Liver (tissue), 9 donors: ENCODE data around the gene BIRC3. TPM values are rescaled to one million over a fixed set of nuclear protein-coding genes. Genes with fewer than 3 reads are reported as not detected.
A peak's percentile ranks its signal among the peaks of the same experiment; 100 is the strongest.

ENCODE experiments used
- DNase-seq: peaks from one replicate; pipeline ENCODE4 v3.0.0-alpha.2; 2017; ENCODE audit warnings: low spot score
- H3K27ac ChIP-seq, 2 donors: one replicate each; pipeline ENCODE4 v1.7.0; 2013; ENCODE audit warnings: inconsistent platforms in 2 of 2, low read length in 2 of 2, control low read depth in 1 of 2, low read depth in 1 of 2, mild to moderate bottlenecking in 1 of 2
- H3K27me3 ChIP-seq, 4 donors: one replicate each; pipeline versions ENCODE4 v1.6.1 to v1.7.0; 2013; ENCODE audit warnings: low read length in 3 of 4, inconsistent platforms in 1 of 4, mild to moderate bottlenecking in 1 of 4, moderate library complexity in 1 of 4; ENCODE audit not compliant: control insufficient read depth in 4 of 4, insufficient read depth in 4 of 4
- H3K36me3 ChIP-seq, 4 donors: one replicate each; pipeline versions ENCODE4 v1.6.1 to v1.7.0; 2013; ENCODE audit warnings: low read length in 3 of 4, mild to moderate bottlenecking in 3 of 4, low read depth in 1 of 4, moderate library complexity in 1 of 4; ENCODE audit not compliant: control insufficient read depth in 4 of 4, insufficient read depth in 3 of 4
- H3K4me1 ChIP-seq, 4 donors: one replicate each; pipeline versions ENCODE4 v1.6.1 to v1.7.0; 2013; ENCODE audit warnings: low read length in 3 of 4, mild to moderate bottlenecking in 3 of 4, moderate library complexity in 1 of 4; ENCODE audit not compliant: control insufficient read depth in 4 of 4, insufficient read depth in 4 of 4
- H3K4me3 ChIP-seq, 3 donors: one replicate each; pipeline versions ENCODE4 v1.6.1 to v1.7.0; 2013; ENCODE audit warnings: low read length in 3 of 3, control low read depth in 1 of 3, low read depth in 1 of 3, mild to moderate bottlenecking in 1 of 3
- H3K9ac ChIP-seq, 2 donors: one replicate each; pipeline ENCODE4 v1.7.0; 2013; ENCODE audit warnings: low read length in 2 of 2, mild to moderate bottlenecking in 2 of 2, moderate library complexity in 2 of 2, control low read depth in 1 of 2, low read depth in 1 of 2
- H3K9me3 ChIP-seq, 4 donors: one replicate each; pipeline versions ENCODE4 v1.6.1 to v1.7.0; 2013; ENCODE audit warnings: low read length in 3 of 4; ENCODE audit not compliant: control insufficient read depth in 4 of 4
- ATF3 ChIP-seq: IDR thresholded peaks from 2 replicates; pipeline ENCODE4 v1.6.1; 2016; ENCODE audit warnings: antibody characterized with exemption
- CTCF ChIP-seq: fragments of 150-350 bp; IDR thresholded peaks from 2 replicates; pipeline ENCODE4 v1.5.1; 2017; ENCODE audit warnings: improper control_type of control experiment, low read depth, low read length; ENCODE audit not compliant: missing input control
- EGR1 ChIP-seq, 2 donors: IDR thresholded peaks; 2 replicates each; pipeline ENCODE4 v1.6.1; 2016 to 2018; ENCODE audit warnings: antibody characterized with exemption in 2 of 2, low read depth in 2 of 2
- FOXA1 ChIP-seq: IDR thresholded peaks from 2 replicates; pipeline ENCODE4 v1.6.1; 2016; ENCODE audit warnings: antibody characterized with exemption
- FOXA2 ChIP-seq: IDR thresholded peaks from 2 replicates; pipeline ENCODE4 v1.6.1; 2016; ENCODE audit warnings: antibody characterized with exemption
- GABPA ChIP-seq, 2 donors: IDR thresholded peaks in 1 of 2; conservative IDR thresholded peaks in 1 of 2; 2 replicates each; pipeline ENCODE4 v1.6.1; 2016; ENCODE audit warnings: antibody characterized with exemption in 2 of 2, mild to moderate bottlenecking in 1 of 2, moderate library complexity in 1 of 2
- HNF4G ChIP-seq: IDR thresholded peaks from 2 replicates; pipeline ENCODE4 v1.6.1; 2016; ENCODE audit warnings: antibody characterized with exemption
- JUND ChIP-seq, 2 donors: IDR thresholded peaks; 2 replicates each; pipeline ENCODE4 v1.6.1; 2016; ENCODE audit warnings: antibody characterized with exemption in 2 of 2
- MAX ChIP-seq: IDR thresholded peaks from 2 replicates; pipeline ENCODE4 v1.6.1; 2016; ENCODE audit warnings: antibody characterized with exemption
- NR2F2 ChIP-seq: IDR thresholded peaks from 2 replicates; pipeline ENCODE4 v1.6.1; 2016; ENCODE audit warnings: antibody characterized with exemption
- RAD21 ChIP-seq, 2 donors: IDR thresholded peaks; 2 replicates each; pipeline ENCODE4 v1.6.1; 2016; ENCODE audit warnings: antibody characterized with exemption in 2 of 2, mild to moderate bottlenecking in 2 of 2
- RXRA ChIP-seq, 2 donors: IDR thresholded peaks; 2 replicates each; pipeline ENCODE4 v1.6.1; 2017 to 2018; ENCODE audit warnings: antibody characterized with exemption in 2 of 2, mild to moderate bottlenecking in 1 of 2
- SP1 ChIP-seq: IDR thresholded peaks from 2 replicates; pipeline ENCODE4 v1.6.1; 2018; ENCODE audit warnings: antibody characterized with exemption, mild to moderate bottlenecking
- TAF1 ChIP-seq: conservative IDR thresholded peaks from 2 replicates; pipeline ENCODE4 v1.6.1; 2016; ENCODE audit warnings: antibody characterized with exemption, mild to moderate bottlenecking
- ZBTB33 ChIP-seq: IDR thresholded peaks from 2 replicates; pipeline ENCODE4 v1.6.1; 2016; ENCODE audit warnings: antibody characterized with exemption
- whole genome bisulfite sequencing: extraction: QIAGEN DNeasy Blood & Tissue Kit; methylation state at CpG from one replicate; pipeline ENCODE4 v1.1.7; 2013; 5-methylcytosine and 5-hydroxymethylcytosine counted together
- polyA plus RNA-seq, 2 donors: library from polyadenylated mRNA; stranded (reverse) in 1 of 2; unstranded in 1 of 2; fragments of 200-250 nt in 1 of 2; fragments of >200 nt in 1 of 2; fragmentation: Nextera tagmentation in 1 of 2; extraction: Ambion mirVana in 1 of 2; gene quantifications; one replicate each; pipeline versions ENCODE4 v1.2.1 to v1.2.3, GENCODE V29; 2013 to 2015
- total RNA-seq, 2 donors: library from RNA; depleted of rRNA; stranded (reverse); fragments of >200 nt; gene quantifications; one replicate each; pipeline ENCODE4 v1.2.3, GENCODE V29; 2014
- donor health status: healthy.
- donor health status: healthy.
- donor health status: healthy.
- donor health status: healthy.
- donor health status: healthy.

BIRC3 gene
- total and polyA plus RNA-seq, 4 donors: 1.4 to 8.1 (median 2.9) TPM

GRCh38 chr11:102361086-102362031 lies 44.1 kb downstream of the BIRC3 start:
- 96% methylated on average over 5 of the region's 5 CpGs for WGBS
- no peak for TF ChIP-seq FOXA1
- TF ChIP-seq RAD21 (IDR thresholded peaks at IDR 0.05): no peak
- no peak for TF ChIP-seq NR2F2
- no peak for TF ChIP-seq ATF3
- no peak for TF ChIP-seq RXRA (IDR thresholded peaks at IDR 0.05)
- TF ChIP-seq TAF1: no peak
- TF ChIP-seq JUND (IDR thresholded peaks at IDR 0.05): no peak
- TF ChIP-seq EGR1 (IDR thresholded peaks at IDR 0.05; ENCODE audit: low read depth in 2 of 2): no peak
- no peak for TF ChIP-seq GABPA (IDR thresholded peaks at IDR 0.05 in 1 of 2, conservative IDR thresholded peaks at IDR 0.05 in 1 of 2)
- no peak for TF ChIP-seq SP1
- no peak overlapping the region for H3K9ac ChIP-seq
- H3K4me1 ChIP-seq: no peaks in the 10 kb centered on the region
- no peak overlapping the region for H3K4me3 ChIP-seq
- no peaks in the 10 kb centered on the region for H3K27me3 ChIP-seq
- peaks cover 0 to 50% (median 46%) of the 10 kb centered on the region in 4 donors for H3K36me3 ChIP-seq
- no peaks in the 10 kb centered on the region for H3K9me3 ChIP-seq
- no peak for DNase-seq
- no peak overlapping the region for H3K27ac ChIP-seq

- no peaks in the 10 kb centered on the region for H3K27me3 ChIP-seq
- no peak overlapping the region for H3K27ac ChIP-seq
- no peaks in the 10 kb centered on the region for H3K9me3 ChIP-seq
- WGBS: 96% methylated on average over 1 of the region's 1 CpG
- H3K9ac ChIP-seq: no peak overlapping the region
- no peak overlapping the region for H3K4me3 ChIP-seq
- H3K4me1 ChIP-seq: no peaks in the 10 kb centered on the region
- DNase-seq: no peak
- peaks cover 0 to 65% (median 57%) of the 10 kb centered on the region in 4 donors for H3K36me3 ChIP-seq
- TF ChIP-seq NR2F2: no peak
- no peak for TF ChIP-seq FOXA2
- TF ChIP-seq ZBTB33: no peak
- no peak for TF ChIP-seq CTCF
- no peak for TF ChIP-seq EGR1 (IDR thresholded peaks at IDR 0.05; ENCODE audit: low read depth in 2 of 2)
- no peak for TF ChIP-seq RXRA (IDR thresholded peaks at IDR 0.05)
- no peak for TF ChIP-seq TAF1
These were observed 47.7 kb downstream of the BIRC3 start for GRCh38 chr11:102364991-102365390.

GRCh38 chr11:102367364-102367763 lies 50.1 kb downstream of the BIRC3 start:
- DNase-seq: no peak
- H3K36me3 ChIP-seq: peaks cover 0 to 56% (median 44%) of the 10 kb centered on the region in 4 donors
- no peak for TF ChIP-seq FOXA1
- no peak for TF ChIP-seq EGR1 (IDR thresholded peaks at IDR 0.05; ENCODE audit: low read depth in 2 of 2)
- TF ChIP-seq HNF4G: no peak
- TF ChIP-seq JUND (IDR thresholded peaks at IDR 0.05): no peak
- no peak for TF ChIP-seq FOXA2
- TF ChIP-seq TAF1: no peak
- TF ChIP-seq MAX: no peak
- no peak for TF ChIP-seq RXRA (IDR thresholded peaks at IDR 0.05)
- peak; percentile 26 for TF ChIP-seq NR2F2
- TF ChIP-seq CTCF: no peak
- TF ChIP-seq GABPA (IDR thresholded peaks at IDR 0.05 in 1 of 2, conservative IDR thresholded peaks at IDR 0.05 in 1 of 2): no peak
- no peak for TF ChIP-seq ZBTB33
- TF ChIP-seq RAD21 (IDR thresholded peaks at IDR 0.05): peak; percentile 61 to 64

More at GRCh38 chr11:102367364-102367763, 50.1 kb downstream of the BIRC3 start:
- H3K27ac ChIP-seq: no peak overlapping the region
- H3K4me1 ChIP-seq: no peaks in the 10 kb centered on the region
- 74% methylated on average over 6 of the region's 6 CpGs for WGBS
- H3K27me3 ChIP-seq: no peaks in the 10 kb centered on the region
- H3K4me3 ChIP-seq: no peak overlapping the region
- H3K9ac ChIP-seq: no peak overlapping the region
- H3K9me3 ChIP-seq: no peaks in the 10 kb centered on the region
